HEK293 (cell line): ENCODE measurements around the gene RPUSD1.

Experiments used
- CTCF ChIA-PET: fragments of 350-600 bp; formaldehyde crosslinking; extraction: SDS; loops from one replicate; lab custom pipeline; 2021; ENCODE audit warnings: antibody characterized with exemption; lab: Yijun Ruan, JAX
- POLR2A ChIA-PET: fragments of 300-600 bp; formaldehyde crosslinking; extraction: SDS; loops from one replicate; lab custom pipeline; 2020; ENCODE audit warnings: antibody characterized with exemption, inconsistent platforms; lab: Yijun Ruan, JAX
- H3K27ac ChIP-seq: fragments of 200-500 bp; sonication (Bioruptor generic); 2 replicates; pipeline ENCODE4 v1.5.1; 2014; ENCODE audit warnings: low read depth, low read length, control low read depth, inconsistent platforms; ENCODE audit errors: extremely low read depth
- H3K36me3 ChIP-seq, 2 experiments: fragments of 200-500 bp in 1 of 2; sonication (Bioruptor generic) in 1 of 2; 1 replicate in 1 of 2; 2 replicates in 1 of 2; pipeline ENCODE4 v1.5.1; 2014 to 2017; ENCODE audit warnings: inconsistent platforms in 2 of 2, low read length in 2 of 2; ENCODE audit not compliant: control insufficient read depth in 2 of 2, insufficient read depth in 1 of 2
- H3K4me1 ChIP-seq: fragments of 200-500 bp; sonication (Bioruptor generic); 2 replicates; pipeline ENCODE4 v1.5.1; 2014; ENCODE audit warnings: mild to moderate bottlenecking, low read length, inconsistent platforms; ENCODE audit not compliant: control insufficient read depth, insufficient read depth
- H3K4me3 ChIP-seq: 2 replicates; pipeline ENCODE4 v1.5.1; 2011; ENCODE audit warnings: low read depth, mild to moderate bottlenecking, control low read depth, low read length, moderate library complexity
- H3K9me3 ChIP-seq: fragments of 200-500 bp; sonication (Bioruptor generic); 2 replicates; pipeline ENCODE4 v1.5.1; 2014; ENCODE audit warnings: low read depth, low read length, inconsistent platforms; ENCODE audit not compliant: control insufficient read depth, insufficient read depth
- GLIS2 ChIP-seq: fragments of 450-650 bp; formaldehyde crosslinking; IDR thresholded peaks from 2 replicates; pipeline ENCODE4 v1.5.1; 2016; ENCODE audit warnings: missing biosample characterization, missing genetic modification characterization
- KLF7 ChIP-seq: fragments of 450-650 bp; formaldehyde crosslinking; IDR thresholded peaks from 2 replicates; pipeline ENCODE4 v1.5.1; 2016; ENCODE audit warnings: missing biosample characterization, missing genetic modification characterization, borderline replicate concordance
- KLF8 ChIP-seq: fragments of 450-650 bp; formaldehyde crosslinking; IDR thresholded peaks from 2 replicates; pipeline ENCODE4 v1.5.1; 2016; ENCODE audit warnings: missing biosample characterization, missing genetic modification characterization
- SP7 ChIP-seq: fragments of 450-650 bp; formaldehyde crosslinking; IDR thresholded peaks from 2 replicates; pipeline ENCODE4 v1.5.1; 2016; ENCODE audit warnings: missing biosample characterization, missing genetic modification characterization
- ZBTB11 ChIP-seq: fragments of 450-650 bp; formaldehyde crosslinking; conservative IDR thresholded peaks from 2 replicates; pipeline ENCODE4 v1.5.1; 2016; ENCODE audit warnings: low read depth, missing biosample characterization, missing genetic modification characterization
- ZBTB20 ChIP-seq: fragments of 450-650 bp; formaldehyde crosslinking; IDR thresholded peaks from 2 replicates; pipeline ENCODE4 v1.5.1; 2016; ENCODE audit warnings: missing biosample characterization, missing genetic modification characterization
- ZFP37 ChIP-seq: fragments of 450-650 bp; formaldehyde crosslinking; IDR thresholded peaks from 2 replicates; pipeline ENCODE4 v1.5.1; 2016; ENCODE audit warnings: missing biosample characterization, missing genetic modification characterization
- ZFP41 ChIP-seq: fragments of 450-650 bp; formaldehyde crosslinking; IDR thresholded peaks from 2 replicates; pipeline ENCODE4 v1.5.1; 2016; ENCODE audit warnings: missing biosample characterization, missing genetic modification characterization, borderline replicate concordance
- ZNF112 ChIP-seq: fragments of 450-650 bp; formaldehyde crosslinking; IDR thresholded peaks from 2 replicates; pipeline ENCODE4 v1.5.0; 2017; ENCODE audit warnings: missing biosample characterization, missing genetic modification characterization
- ZNF148 ChIP-seq: fragments of 450-650 bp; formaldehyde crosslinking; IDR thresholded peaks from 2 replicates; pipeline ENCODE4 v1.5.0; 2017; ENCODE audit warnings: missing biosample characterization, missing genetic modification characterization, borderline replicate concordance
- ZNF2 ChIP-seq: fragments of 450-650 bp; formaldehyde crosslinking; IDR thresholded peaks from 2 replicates; pipeline ENCODE4 v1.5.1; 2016; ENCODE audit warnings: missing biosample characterization, missing genetic modification characterization
- ZNF221 ChIP-seq: fragments of 450-650 bp; formaldehyde crosslinking; IDR thresholded peaks from 2 replicates; pipeline ENCODE4 v1.5.1; 2017; ENCODE audit warnings: missing biosample characterization, missing genetic modification characterization, borderline replicate concordance
- ZNF391 ChIP-seq: fragments of 450-650 bp; formaldehyde crosslinking; IDR thresholded peaks from 2 replicates; pipeline ENCODE4 v1.5.1; 2016; ENCODE audit warnings: low read depth, missing biosample characterization, missing genetic modification characterization, borderline replicate concordance
- ZNF398 ChIP-seq: fragments of 450-650 bp; formaldehyde crosslinking; IDR thresholded peaks from 2 replicates; pipeline ENCODE4 v1.5.1; 2017; ENCODE audit warnings: missing biosample characterization, missing genetic modification characterization
- ZNF404 ChIP-seq: fragments of 450-650 bp; formaldehyde crosslinking; IDR thresholded peaks from 2 replicates; pipeline ENCODE4 v1.5.1; 2017; ENCODE audit warnings: missing biosample characterization, missing genetic modification characterization
- ZNF423 ChIP-seq: fragments of 450-650 bp; formaldehyde crosslinking; IDR thresholded peaks from 2 replicates; pipeline ENCODE4 v1.5.1; 2016; ENCODE audit warnings: missing biosample characterization, missing genetic modification characterization
- ZNF621 ChIP-seq: fragments of 450-650 bp; formaldehyde crosslinking; IDR thresholded peaks from 2 replicates; pipeline ENCODE4 v1.5.1; 2017; ENCODE audit warnings: missing biosample characterization, missing genetic modification characterization
- ZNF623 ChIP-seq: fragments of 450-650 bp; formaldehyde crosslinking; IDR thresholded peaks from 2 replicates; pipeline ENCODE4 v1.5.1; 2016; ENCODE audit warnings: missing biosample characterization, missing genetic modification characterization
- ZNF629 ChIP-seq: fragments of 450-650 bp; formaldehyde crosslinking; IDR thresholded peaks from 2 replicates; pipeline ENCODE4 v1.5.1; 2017; ENCODE audit warnings: missing biosample characterization, missing genetic modification characterization
- ZNF677 ChIP-seq: fragments of 450-650 bp; IDR thresholded peaks from 2 replicates; pipeline ENCODE4 v1.5.0; 2018; ENCODE audit warnings: missing biosample characterization, mild to moderate bottlenecking, missing genetic modification characterization, moderate library complexity
- ZNF707 ChIP-seq: fragments of 450-650 bp; formaldehyde crosslinking; IDR thresholded peaks from 2 replicates; pipeline ENCODE4 v1.5.1; 2016; ENCODE audit warnings: missing biosample characterization, missing genetic modification characterization
- ZXDB ChIP-seq: fragments of 450-650 bp; formaldehyde crosslinking; IDR thresholded peaks from 2 replicates; pipeline ENCODE4 v1.5.1; 2016; ENCODE audit warnings: missing biosample characterization, missing genetic modification characterization
- TF ChIP-seq, protein P1 (sequence below): fragments of 450-650 bp; formaldehyde crosslinking; IDR thresholded peaks from 2 replicates; pipeline ENCODE4 v1.5.1; 2016; ENCODE audit warnings: missing biosample characterization, missing genetic modification characterization
- TF ChIP-seq, protein P2 (sequence below): fragments of 450-650 bp; formaldehyde crosslinking; IDR thresholded peaks from 2 replicates; pipeline ENCODE4 v1.5.1; 2016; ENCODE audit warnings: missing biosample characterization, missing genetic modification characterization

RPUSD1 gene

GRCh38 chr16:807347-808084 is 19.3 kb upstream of the RPUSD1 start:
- no peaks in the 10 kb centered on the region for H3K36me3 ChIP-seq
- peak overlapping the region; percentile 70 for H3K27ac ChIP-seq
- ChIA-PET CTCF (interaction anchor here (1.0 kb wide), 1 partner anchor 95 kb away, joined by 4 read pairs; no protein-coding TSS in a partner anchor), POLR2A (interaction anchor here (0.6 to 2.6 kb wide), 4 partner anchors 12 to 112 kb away, joined by 3 to 13 read pairs (median 5); partner anchors contain the start of genes CHTF18 and RPUSD1)
- H3K9me3 ChIP-seq = no peaks in the 10 kb centered on the region
- peak overlapping the region; percentile 80 for H3K4me3 ChIP-seq
- H3K4me1 ChIP-seq = no peaks in the 10 kb centered on the region
- peak; percentile 18; the same call in 1 of the 2 replicates for TF ChIP-seq ZFP37
- TF ChIP-seq ZNF423 (tag by site-specific recombination) = 0 out of 2 replicates have a peak, but pooled peaks have one; percentile 31
- TF ChIP-seq ZNF398 (tag by site-specific recombination) = no peak
- no peak for TF ChIP-seq ZNF112
- TF ChIP-seq ZBTB20 = peak; percentile 88
- peak; percentile 80; the same call in 1 of the 2 replicates for TF ChIP-seq ZXDB (tag by site-specific recombination)
- TF ChIP-seq KLF8 (tag by site-specific recombination) = 0 out of 2 replicates have a peak, but pooled peaks have one; percentile 40
- TF ChIP-seq ZNF707 (tag by site-specific recombination) = no peak
- TF ChIP-seq ZNF621 (tag by site-specific recombination) = no peak
- no peak for TF ChIP-seq ZNF404 (tag by site-specific recombination)
- peak; percentile 67; the same call in 1 of the 2 replicates for TF ChIP-seq SP7 (tag by site-specific recombination)
- TF ChIP-seq KLF7 = no peak
- TF ChIP-seq ZNF221 (tag by site-specific recombination) = 0 out of 2 replicates have a peak, but pooled peaks have one; percentile 25
- peak; percentile 100 for TF ChIP-seq ZNF629
- TF ChIP-seq, protein P1, sequence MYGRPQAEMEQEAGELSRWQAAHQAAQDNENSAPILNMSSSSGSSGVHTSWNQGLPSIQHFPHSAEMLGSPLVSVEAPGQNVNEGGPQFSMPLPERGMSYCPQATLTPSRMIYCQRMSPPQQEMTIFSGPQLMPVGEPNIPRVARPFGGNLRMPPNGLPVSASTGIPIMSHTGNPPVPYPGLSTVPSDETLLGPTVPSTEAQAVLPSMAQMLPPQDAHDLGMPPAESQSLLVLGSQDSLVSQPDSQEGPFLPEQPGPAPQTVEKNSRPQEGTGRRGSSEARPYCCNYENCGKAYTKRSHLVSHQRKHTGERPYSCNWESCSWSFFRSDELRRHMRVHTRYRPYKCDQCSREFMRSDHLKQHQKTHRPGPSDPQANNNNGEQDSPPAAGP (tag by site-specific recombination) = peak; percentile 65; the same call in 1 of the 2 replicates
- TF ChIP-seq ZNF677 (tag by site-specific recombination) = no peak
- TF ChIP-seq ZFP41 (tag by site-specific recombination) = no peak
- no peak for TF ChIP-seq ZNF391
- TF ChIP-seq ZNF623 (tag by site-specific recombination) = no peak
- TF ChIP-seq, protein P2, sequence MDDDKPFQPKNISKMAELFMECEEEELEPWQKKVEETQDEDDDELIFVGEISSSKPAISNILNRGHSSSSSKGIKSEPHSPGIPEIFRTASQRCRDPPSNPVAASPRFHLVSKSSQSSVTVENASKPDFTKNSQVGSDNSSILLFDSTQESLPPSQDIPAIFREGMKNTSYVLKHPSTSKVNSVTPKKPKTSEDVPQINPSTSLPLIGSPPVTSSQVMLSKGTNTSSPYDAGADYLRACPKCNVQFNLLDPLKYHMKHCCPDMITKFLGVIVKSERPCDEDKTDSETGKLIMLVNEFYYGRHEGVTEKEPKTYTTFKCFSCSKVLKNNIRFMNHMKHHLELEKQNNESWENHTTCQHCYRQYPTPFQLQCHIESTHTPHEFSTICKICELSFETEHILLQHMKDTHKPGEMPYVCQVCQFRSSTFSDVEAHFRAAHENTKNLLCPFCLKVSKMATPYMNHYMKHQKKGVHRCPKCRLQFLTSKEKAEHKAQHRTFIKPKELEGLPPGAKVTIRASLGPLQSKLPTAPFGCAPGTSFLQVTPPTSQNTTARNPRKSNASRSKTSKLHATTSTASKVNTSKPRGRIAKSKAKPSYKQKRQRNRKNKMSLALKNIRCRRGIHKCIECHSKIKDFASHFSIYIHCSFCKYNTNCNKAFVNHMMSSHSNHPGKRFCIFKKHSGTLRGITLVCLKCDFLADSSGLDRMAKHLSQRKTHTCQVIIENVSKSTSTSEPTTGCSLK = no peak
- TF ChIP-seq ZBTB11 (tag by site-specific recombination) = peak; percentile 94
- TF ChIP-seq ZNF2 = 0 out of 2 replicates have a peak, but pooled peaks have one; percentile 50
- TF ChIP-seq ZNF148 = no peak
- TF ChIP-seq GLIS2 (tag by site-specific recombination) = no peak; the same call in 1 of the 2 replicates
